Retinal pigment epithelial cell (primary cell): ENCODE results near the gene PDE10A.

ENCODE experiments used
- DNase-seq: peaks from one replicate; pipeline ENCODE4 v3.0.0-alpha.2; 2010; ENCODE audit warnings: low read depth
- H3K4me3 ChIP-seq: 2 replicates; pipeline ENCODE4 v1.5.1; 2011; ENCODE audit warnings: mild to moderate bottlenecking, low read length, control low read depth, moderate library complexity
- CTCF ChIP-seq: conservative IDR thresholded peaks from 2 replicates; pipeline ENCODE4 v1.5.1; 2011; ENCODE audit warnings: low read depth, low read length, control low read depth, inconsistent platforms

Gene PDE10A

GRCh38 chr6:165655191-165655590, 7.8 kb downstream of the PDE10A start:
- no peak for TF ChIP-seq CTCF
- no peak overlapping the region for H3K4me3 ChIP-seq
- DNase-seq = no peak

GRCh38 chr6:165654144-165654543, 8.9 kb downstream of the PDE10A start:
- TF ChIP-seq CTCF = no peak
- no peak for DNase-seq
- H3K4me3 ChIP-seq = no peak overlapping the region

- DNase-seq = no peak
- TF ChIP-seq CTCF = no peak
- H3K4me3 ChIP-seq = no peak overlapping the region
Observed at GRCh38 chr6:165653607-165654006, 9.4 kb downstream of the PDE10A start.

DNA sequence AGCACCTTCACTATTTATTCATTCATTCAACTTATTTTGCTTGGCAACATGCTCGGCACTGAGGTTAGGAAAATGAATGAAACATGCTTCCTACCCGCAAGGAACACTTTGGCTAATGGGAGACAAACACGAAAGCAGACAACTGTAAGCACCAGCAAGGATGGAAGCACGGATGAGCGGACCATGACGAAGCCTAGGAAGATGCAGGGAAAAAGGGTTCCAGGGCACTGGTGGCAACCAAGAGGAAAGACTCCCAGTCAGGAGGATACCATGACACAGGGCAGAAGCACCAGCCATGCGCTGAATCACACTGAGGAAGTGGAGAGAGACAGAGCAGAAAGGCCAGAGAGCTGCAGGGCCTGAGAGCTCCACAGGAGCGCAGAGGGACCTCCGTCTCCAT, 9.8 kb downstream of the PDE10A start:
- no peak for TF ChIP-seq CTCF
- H3K4me3 ChIP-seq = no peak overlapping the region
- DNase-seq = no peak

DNA sequence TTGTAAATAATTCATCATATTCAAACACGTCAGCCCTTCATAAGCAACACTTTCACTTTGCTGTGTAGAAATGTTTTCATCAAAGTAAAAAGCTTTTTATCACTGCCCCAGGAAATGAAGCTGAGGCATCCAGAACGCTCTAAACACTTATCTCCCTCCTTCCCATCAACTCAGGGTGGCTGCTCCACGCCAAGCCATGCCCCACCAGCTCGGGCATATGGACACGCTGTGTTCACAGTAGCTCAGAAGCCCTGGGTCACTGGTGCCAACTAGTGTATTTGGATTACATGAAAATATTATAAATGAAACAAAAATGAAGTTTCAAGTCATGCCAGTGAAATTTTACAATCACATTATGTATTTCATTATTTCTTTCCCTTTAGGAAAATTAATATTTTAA, 10.3 kb downstream of the PDE10A start:
- TF ChIP-seq CTCF = no peak
- no peak overlapping the region for H3K4me3 ChIP-seq
- DNase-seq = no peak

DNA sequence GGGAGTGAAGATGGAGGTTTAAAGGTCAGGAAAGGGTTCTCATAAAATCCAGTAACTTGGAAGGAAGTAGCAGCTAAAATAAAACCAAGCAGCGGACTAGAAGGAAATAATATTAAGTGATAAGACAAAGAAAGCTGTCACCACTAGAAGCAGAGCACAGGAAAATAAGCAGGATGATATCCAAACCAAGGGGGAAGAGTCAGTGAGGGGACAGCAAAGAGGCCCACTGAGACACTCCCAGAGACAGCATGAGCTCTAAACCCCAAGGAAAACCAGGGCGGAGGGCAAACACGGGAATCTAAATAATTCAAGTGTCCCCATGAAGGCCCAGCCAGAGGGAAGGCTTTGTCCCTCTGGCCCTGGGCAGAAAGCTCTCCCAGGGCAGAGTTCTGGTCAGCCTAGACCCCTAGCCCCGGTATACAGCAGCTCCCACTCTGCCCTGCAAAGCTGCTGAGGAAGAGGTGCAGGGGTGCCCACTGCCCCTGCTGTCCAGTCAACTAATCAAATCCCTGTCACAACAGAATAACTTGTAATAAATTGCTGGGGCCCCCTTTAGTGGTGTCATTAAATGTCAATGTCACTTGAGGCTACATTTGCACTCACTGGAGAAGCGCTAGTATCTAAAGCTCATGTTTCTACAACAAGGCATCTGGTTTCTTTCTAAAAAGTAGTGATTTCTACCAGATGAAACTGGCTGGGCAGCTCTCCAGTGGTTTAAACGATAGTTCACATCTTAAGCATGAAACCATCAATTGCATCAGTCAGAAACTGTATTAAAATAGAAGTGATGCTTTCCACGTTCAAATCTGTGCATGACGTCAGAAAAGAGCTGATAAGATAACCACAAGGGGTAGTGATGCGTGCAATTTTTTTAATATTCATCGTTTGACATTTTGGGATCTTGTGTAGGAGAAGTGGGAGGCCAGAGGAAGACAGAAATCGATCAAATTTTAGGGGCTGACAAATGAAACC, 13.6 kb downstream of the PDE10A start:
- no peak for DNase-seq
- H3K4me3 ChIP-seq = no peak overlapping the region
- TF ChIP-seq CTCF = no peak

- no peak overlapping the region for H3K4me3 ChIP-seq
- no peak for TF ChIP-seq CTCF
- DNase-seq = no peak
Observed at GRCh38 chr6:165647041-165647440, 16.0 kb downstream of the PDE10A start.
